ENCODE results near the gene NR1I3.

- no peak for TF ChIP-seq CTCF (IDR thresholded peaks at IDR 0.05; ENCODE audit: poor library complexity)
- TF ChIP-seq EZH2 (IDR thresholded peaks at IDR 0.05; ENCODE audit: borderline replicate concordance): no peak
- no peak for TF ChIP-seq EZH2phosphoT487 (IDR thresholded peaks at IDR 0.05; ENCODE audit: low read depth, severe bottlenecking, unreplicated experiment)
Measured at GRCh38 chr1:161219078-161219892, 18.7 kb downstream of the NR1I3 start.
